GM18520 (cell line): ENCODE measurements around the gene WWTR1.

ENCODE experiments used
- ATAC-seq: cut with Tn5 transposase; IDR thresholded peaks from one replicate; pipeline ENCODE4 v1.9.1; 2021; ENCODE audit not compliant: unreplicated experiment

WWTR1 gene

GRCh38 chr3:149657926-149658743 lies at the start of gene WWTR1:
TSS of gene WWTR1 (minus strand) at chr3:149658025. CDS start at chr3:149657306, 719 bp downstream.
- peak; percentile 69 for ATAC-seq

GRCh38 chr3:149706905-149707304 lies 49.1 kb upstream of the WWTR1 start:
- ATAC-seq, result no peak

- no peak for ATAC-seq
Measured at GRCh38 chr3:149705416-149705815, 47.6 kb upstream of the WWTR1 start.

GRCh38 chr3:149703466-149703865 lies 45.6 kb upstream of the WWTR1 start:
- ATAC-seq, result no peak

- ATAC-seq, result no peak
Measured at GRCh38 chr3:149702691-149703441, 45.0 kb upstream of the WWTR1 start.

- ATAC-seq, result no peak
Measured at GRCh38 chr3:149701977-149702350, 44.1 kb upstream of the WWTR1 start.

GRCh38 chr3:149701206-149701976 lies 43.6 kb upstream of the WWTR1 start:
- ATAC-seq, result no peak

- ATAC-seq, result no peak
Measured at GRCh38 chr3:149688122-149688757, 30.4 kb upstream of the WWTR1 start.

GRCh38 chr3:149686996-149687395 lies 29.2 kb upstream of the WWTR1 start:
- no peak for ATAC-seq

GRCh38 chr3:149678351-149678950 lies 20.6 kb upstream of the WWTR1 start:
- no peak for ATAC-seq

- ATAC-seq, result no peak
Measured at GRCh38 chr3:149673393-149673792, 15.6 kb upstream of the WWTR1 start.

GRCh38 chr3:149670742-149671492 lies 13.1 kb upstream of the WWTR1 start:
- ATAC-seq, result peak; percentile 61

GRCh38 chr3:149667576-149667975 lies 9.8 kb upstream of the WWTR1 start:
- ATAC-seq, result no peak

GRCh38 chr3:149663966-149664365 lies 6.1 kb upstream of the WWTR1 start:
- ATAC-seq, result no peak

- no peak for ATAC-seq
Measured at GRCh38 chr3:149662240-149662887, 4.5 kb upstream of the WWTR1 start.

- ATAC-seq, result no peak
Measured at GRCh38 chr3:149660462-149660861, 2.6 kb upstream of the WWTR1 start.

GRCh38 chr3:149658744-149659497 lies 1.1 kb upstream of the WWTR1 start:
- no peak for ATAC-seq

GRCh38 chr3:149657321-149657925 lies 402 bp downstream of the WWTR1 start:
- peak; percentile 2 for ATAC-seq
